ENCODE measurements around the gene CHST9. TPM values are rescaled to one million over a fixed set of nuclear protein-coding genes. Genes with fewer than 3 reads are reported as not detected.

Gene CHST9
- total RNA-seq, 1 experiment from 2014 or later: 19.2 TPM

DNA sequence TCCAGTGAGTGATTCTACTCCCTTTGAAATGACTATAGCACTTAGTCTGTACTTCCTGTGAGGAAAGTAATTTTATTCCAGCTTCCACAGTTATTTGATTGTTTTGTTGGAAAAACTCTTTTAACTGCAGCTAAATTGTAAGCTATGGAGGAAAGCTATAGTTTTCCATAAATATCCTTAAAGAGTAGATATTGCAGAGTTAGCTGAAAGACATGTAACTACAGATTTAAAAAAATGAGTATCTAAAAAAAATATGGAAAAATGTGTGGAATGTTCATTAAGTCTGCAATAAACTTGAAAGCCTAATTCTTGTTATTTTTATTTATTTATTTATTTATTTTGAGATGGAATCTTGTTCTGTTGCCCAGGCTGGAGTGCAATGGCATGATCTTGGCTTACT, 262.8 kb downstream of the CHST9 start:
- DNase-seq (ENCODE audit: low spot score) (no peak), ATAC-seq (no peak)
- Mint-ChIP-seq H3K27ac (no peak overlapping the region), H3K9me3 (no peaks in the 10 kb centered on the region), H3K4me3 (no peak overlapping the region), H3K27me3 (ENCODE audit: low read depth) (no peaks in the 10 kb centered on the region), H3K36me3 (no peaks in the 10 kb centered on the region; the same call in 1 of the 2 replicates), H3K4me1 (peaks cover 44% of the 10 kb centered on the region)
- TF ChIP-seq, protein P1, sequence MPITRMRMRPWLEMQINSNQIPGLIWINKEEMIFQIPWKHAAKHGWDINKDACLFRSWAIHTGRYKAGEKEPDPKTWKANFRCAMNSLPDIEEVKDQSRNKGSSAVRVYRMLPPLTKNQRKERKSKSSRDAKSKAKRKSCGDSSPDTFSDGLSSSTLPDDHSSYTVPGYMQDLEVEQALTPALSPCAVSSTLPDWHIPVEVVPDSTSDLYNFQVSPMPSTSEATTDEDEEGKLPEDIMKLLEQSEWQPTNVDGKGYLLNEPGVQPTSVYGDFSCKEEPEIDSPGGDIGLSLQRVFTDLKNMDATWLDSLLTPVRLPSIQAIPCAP (CRISPR knock-in tag; IDR thresholded peaks at IDR 0.05): no peak
- TF ChIP-seq GRHL2 (CRISPR knock-in tag; IDR thresholded peaks at IDR 0.05; ENCODE audit: insufficient replicate concordance, severe bottlenecking): no peak
- TF ChIP-seq, protein P2, sequence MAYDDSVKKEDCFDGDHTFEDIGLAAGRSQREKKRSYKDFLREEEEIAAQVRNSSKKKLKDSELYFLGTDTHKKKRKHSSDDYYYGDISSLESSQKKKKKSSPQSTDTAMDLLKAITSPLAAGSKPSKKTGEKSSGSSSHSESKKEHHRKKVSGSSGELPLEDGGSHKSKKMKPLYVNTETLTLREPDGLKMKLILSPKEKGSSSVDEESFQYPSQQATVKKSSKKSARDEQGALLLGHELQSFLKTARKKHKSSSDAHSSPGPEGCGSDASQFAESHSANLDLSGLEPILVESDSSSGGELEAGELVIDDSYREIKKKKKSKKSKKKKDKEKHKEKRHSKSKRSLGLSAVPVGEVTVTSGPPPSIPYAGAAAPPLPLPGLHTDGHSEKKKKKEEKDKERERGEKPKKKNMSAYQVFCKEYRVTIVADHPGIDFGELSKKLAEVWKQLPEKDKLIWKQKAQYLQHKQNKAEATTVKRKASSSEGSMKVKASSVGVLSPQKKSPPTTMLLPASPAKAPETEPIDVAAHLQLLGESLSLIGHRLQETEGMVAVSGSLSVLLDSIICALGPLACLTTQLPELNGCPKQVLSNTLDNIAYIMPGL (CRISPR knock-in tag; IDR thresholded peaks at IDR 0.05): no peak
- TF ChIP-seq, protein P3, sequence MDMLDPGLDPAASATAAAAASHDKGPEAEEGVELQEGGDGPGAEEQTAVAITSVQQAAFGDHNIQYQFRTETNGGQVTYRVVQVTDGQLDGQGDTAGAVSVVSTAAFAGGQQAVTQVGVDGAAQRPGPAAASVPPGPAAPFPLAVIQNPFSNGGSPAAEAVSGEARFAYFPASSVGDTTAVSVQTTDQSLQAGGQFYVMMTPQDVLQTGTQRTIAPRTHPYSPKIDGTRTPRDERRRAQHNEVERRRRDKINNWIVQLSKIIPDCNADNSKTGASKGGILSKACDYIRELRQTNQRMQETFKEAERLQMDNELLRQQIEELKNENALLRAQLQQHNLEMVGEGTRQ (CRISPR knock-in tag; IDR thresholded peaks at IDR 0.05): no peak
- TF ChIP-seq, protein P4, sequence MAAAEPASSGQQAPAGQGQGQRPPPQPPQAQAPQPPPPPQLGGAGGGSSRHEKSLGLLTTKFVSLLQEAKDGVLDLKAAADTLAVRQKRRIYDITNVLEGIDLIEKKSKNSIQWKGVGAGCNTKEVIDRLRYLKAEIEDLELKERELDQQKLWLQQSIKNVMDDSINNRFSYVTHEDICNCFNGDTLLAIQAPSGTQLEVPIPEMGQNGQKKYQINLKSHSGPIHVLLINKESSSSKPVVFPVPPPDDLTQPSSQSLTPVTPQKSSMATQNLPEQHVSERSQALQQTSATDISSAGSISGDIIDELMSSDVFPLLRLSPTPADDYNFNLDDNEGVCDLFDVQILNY (CRISPR knock-in tag; IDR thresholded peaks at IDR 0.05): no peak
- no peak for TF ChIP-seq ZNF317 (CRISPR knock-in tag; IDR thresholded peaks at IDR 0.05; ENCODE audit: borderline replicate concordance, low read depth)
- TF ChIP-seq IRF2 (CRISPR knock-in tag; IDR thresholded peaks at IDR 0.05; ENCODE audit: borderline replicate concordance, low read depth): no peak
- TF ChIP-seq, protein P5, sequence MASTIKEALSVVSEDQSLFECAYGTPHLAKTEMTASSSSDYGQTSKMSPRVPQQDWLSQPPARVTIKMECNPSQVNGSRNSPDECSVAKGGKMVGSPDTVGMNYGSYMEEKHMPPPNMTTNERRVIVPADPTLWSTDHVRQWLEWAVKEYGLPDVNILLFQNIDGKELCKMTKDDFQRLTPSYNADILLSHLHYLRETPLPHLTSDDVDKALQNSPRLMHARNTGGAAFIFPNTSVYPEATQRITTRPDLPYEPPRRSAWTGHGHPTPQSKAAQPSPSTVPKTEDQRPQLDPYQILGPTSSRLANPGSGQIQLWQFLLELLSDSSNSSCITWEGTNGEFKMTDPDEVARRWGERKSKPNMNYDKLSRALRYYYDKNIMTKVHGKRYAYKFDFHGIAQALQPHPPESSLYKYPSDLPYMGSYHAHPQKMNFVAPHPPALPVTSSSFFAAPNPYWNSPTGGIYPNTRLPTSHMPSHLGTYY (CRISPR knock-in tag; IDR thresholded peaks at IDR 0.05): no peak
- ChIA-PET POLR2A (no interaction called here), CTCF (no interaction called here)

DNA sequence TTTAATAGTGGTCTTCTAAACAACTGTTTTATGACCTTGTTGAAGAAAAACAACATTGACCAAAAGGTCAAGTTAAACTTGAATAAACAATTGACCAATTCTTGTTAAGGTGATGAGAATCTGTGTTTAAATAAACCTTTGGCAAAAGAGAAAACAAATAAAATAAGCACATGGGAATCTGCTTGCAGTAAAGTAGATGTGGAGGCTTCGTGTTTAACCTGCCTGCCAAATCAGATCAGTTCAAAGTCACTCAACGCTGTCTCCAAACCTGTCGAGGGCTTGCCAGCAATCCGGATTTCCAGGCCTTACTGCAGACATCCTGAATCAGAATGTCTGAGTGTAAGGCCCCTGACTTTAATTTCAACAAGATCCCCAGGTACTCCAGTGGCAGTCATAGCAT, 264.5 kb downstream of the CHST9 start:
- Mint-ChIP-seq H3K4me3 (no peak overlapping the region), H3K27ac (no peak overlapping the region), H3K27me3 (ENCODE audit: low read depth) (no peaks in the 10 kb centered on the region), H3K4me1 (peaks cover 32% of the 10 kb centered on the region), H3K36me3 (peaks cover 11% of the 10 kb centered on the region), H3K9me3 (no peaks in the 10 kb centered on the region)
- DNase-seq (ENCODE audit: low spot score) (no peak), ATAC-seq (no peak)
- CTCF ChIA-PET: no interaction called here
- TF ChIP-seq IRF2 (CRISPR knock-in tag; IDR thresholded peaks at IDR 0.05; ENCODE audit: borderline replicate concordance, low read depth) (no peak), TEAD1 (CRISPR knock-in tag; IDR thresholded peaks at IDR 0.05) (no peak), ZNF121 (CRISPR knock-in tag; IDR thresholded peaks at IDR 0.05) (no peak), GTF2I (CRISPR knock-in tag; conservative IDR thresholded peaks at IDR 0.05) (no peak), TCF7 (CRISPR knock-in tag; IDR thresholded peaks at IDR 0.05; ENCODE audit: low read depth) (no peak), ZNF396 (CRISPR knock-in tag; IDR thresholded peaks at IDR 0.05; ENCODE audit: borderline replicate concordance) (no peak), NR3C1 (CRISPR knock-in tag; conservative IDR thresholded peaks at IDR 0.05; ENCODE audit: low read depth) (no peak)
- TF ChIP-seq, protein P6, sequence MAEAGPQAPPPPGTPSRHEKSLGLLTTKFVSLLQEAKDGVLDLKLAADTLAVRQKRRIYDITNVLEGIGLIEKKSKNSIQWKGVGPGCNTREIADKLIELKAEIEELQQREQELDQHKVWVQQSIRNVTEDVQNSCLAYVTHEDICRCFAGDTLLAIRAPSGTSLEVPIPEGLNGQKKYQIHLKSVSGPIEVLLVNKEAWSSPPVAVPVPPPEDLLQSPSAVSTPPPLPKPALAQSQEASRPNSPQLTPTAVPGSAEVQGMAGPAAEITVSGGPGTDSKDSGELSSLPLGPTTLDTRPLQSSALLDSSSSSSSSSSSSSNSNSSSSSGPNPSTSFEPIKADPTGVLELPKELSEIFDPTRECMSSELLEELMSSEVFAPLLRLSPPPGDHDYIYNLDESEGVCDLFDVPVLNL (CRISPR knock-in tag; IDR thresholded peaks at IDR 0.05; ENCODE audit: borderline replicate concordance, low read depth): no peak
- TF ChIP-seq, protein P7, sequence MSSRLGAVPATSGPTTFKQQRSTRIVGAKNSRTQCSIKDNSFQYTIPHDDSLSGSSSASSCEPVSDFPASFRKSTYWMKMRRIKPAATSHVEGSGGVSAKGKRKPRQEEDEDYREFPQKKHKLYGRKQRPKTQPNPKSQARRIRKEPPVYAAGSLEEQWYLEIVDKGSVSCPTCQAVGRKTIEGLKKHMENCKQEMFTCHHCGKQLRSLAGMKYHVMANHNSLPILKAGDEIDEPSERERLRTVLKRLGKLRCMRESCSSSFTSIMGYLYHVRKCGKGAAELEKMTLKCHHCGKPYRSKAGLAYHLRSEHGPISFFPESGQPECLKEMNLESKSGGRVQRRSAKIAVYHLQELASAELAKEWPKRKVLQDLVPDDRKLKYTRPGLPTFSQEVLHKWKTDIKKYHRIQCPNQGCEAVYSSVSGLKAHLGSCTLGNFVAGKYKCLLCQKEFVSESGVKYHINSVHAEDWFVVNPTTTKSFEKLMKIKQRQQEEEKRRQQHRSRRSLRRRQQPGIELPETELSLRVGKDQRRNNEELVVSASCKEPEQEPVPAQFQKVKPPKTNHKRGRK (CRISPR knock-in tag; IDR thresholded peaks at IDR 0.05; ENCODE audit: borderline replicate concordance): no peak
- TF ChIP-seq, protein P8, sequence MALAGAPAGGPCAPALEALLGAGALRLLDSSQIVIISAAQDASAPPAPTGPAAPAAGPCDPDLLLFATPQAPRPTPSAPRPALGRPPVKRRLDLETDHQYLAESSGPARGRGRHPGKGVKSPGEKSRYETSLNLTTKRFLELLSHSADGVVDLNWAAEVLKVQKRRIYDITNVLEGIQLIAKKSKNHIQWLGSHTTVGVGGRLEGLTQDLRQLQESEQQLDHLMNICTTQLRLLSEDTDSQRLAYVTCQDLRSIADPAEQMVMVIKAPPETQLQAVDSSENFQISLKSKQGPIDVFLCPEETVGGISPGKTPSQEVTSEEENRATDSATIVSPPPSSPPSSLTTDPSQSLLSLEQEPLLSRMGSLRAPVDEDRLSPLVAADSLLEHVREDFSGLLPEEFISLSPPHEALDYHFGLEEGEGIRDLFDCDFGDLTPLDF (CRISPR knock-in tag; IDR thresholded peaks at IDR 0.05): no peak
- TF ChIP-seq, protein P9, sequence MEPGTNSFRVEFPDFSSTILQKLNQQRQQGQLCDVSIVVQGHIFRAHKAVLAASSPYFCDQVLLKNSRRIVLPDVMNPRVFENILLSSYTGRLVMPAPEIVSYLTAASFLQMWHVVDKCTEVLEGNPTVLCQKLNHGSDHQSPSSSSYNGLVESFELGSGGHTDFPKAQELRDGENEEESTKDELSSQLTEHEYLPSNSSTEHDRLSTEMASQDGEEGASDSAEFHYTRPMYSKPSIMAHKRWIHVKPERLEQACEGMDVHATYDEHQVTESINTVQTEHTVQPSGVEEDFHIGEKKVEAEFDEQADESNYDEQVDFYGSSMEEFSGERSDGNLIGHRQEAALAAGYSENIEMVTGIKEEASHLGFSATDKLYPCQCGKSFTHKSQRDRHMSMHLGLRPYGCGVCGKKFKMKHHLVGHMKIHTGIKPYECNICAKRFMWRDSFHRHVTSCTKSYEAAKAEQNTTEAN (CRISPR knock-in tag; IDR thresholded peaks at IDR 0.05): no peak
- POLR2A ChIA-PET: no interaction called here

Data from WTC11 (cell line).